ENCODE measurements around the gene BDH2.

The BDH2 gene

GRCh38 chr4:103029300-103029699, 70.3 kb downstream of the BDH2 start:
- Histone ChIP-seq H3K9ac (ENCODE audit: insufficient read length) (no peak overlapping the region), H3K9me3 (ENCODE audit: low read depth, low read length) (no peaks in the 10 kb centered on the region), H3K27ac (no peak overlapping the region), H3K36me3 (ENCODE audit: insufficient read depth, low read length) (no peaks in the 10 kb centered on the region), H3K4me3 (no peak overlapping the region)
- TF ChIP-seq POLR2AphosphoS5 (IDR thresholded peaks at IDR 0.05; ENCODE audit: borderline replicate concordance, low read depth, low read length) (no peak), EZH2 (IDR thresholded peaks at IDR 0.05) (no peak), FOXP2 (optimal IDR thresholded peaks at IDR 0.05; ENCODE audit: control extremely low read depth, extremely low read length, insufficient read depth) (no peak)
- DNase-seq (ENCODE audit: low read depth, low spot score), result no peak
